B cell (primary cell): Measurements from ENCODE around the gene KCNH1.

ENCODE experiments used
- CTCF ChIP-seq: fragments of 200-600 bp; IDR thresholded peaks from one replicate; pipeline ENCODE4 v1.8.0; 2022; ENCODE audit warnings: antibody characterized with exemption, mild to moderate bottlenecking
- EZH2 ChIP-seq: IDR thresholded peaks from 2 replicates; pipeline ENCODE4 v1.6.1; 2012; ENCODE audit warnings: borderline replicate concordance, low read depth, mild to moderate bottlenecking, moderate library complexity, low read length; ENCODE audit not compliant: insufficient read depth, poor library complexity, severe bottlenecking

GRCh38 chr1:210908257-210908656 lies 225.7 kb downstream of the KCNH1 start:
- TF ChIP-seq CTCF (no peak), EZH2 (no peak)
